ENCODE data around the gene TRNT1.

Gene TRNT1

DNA sequence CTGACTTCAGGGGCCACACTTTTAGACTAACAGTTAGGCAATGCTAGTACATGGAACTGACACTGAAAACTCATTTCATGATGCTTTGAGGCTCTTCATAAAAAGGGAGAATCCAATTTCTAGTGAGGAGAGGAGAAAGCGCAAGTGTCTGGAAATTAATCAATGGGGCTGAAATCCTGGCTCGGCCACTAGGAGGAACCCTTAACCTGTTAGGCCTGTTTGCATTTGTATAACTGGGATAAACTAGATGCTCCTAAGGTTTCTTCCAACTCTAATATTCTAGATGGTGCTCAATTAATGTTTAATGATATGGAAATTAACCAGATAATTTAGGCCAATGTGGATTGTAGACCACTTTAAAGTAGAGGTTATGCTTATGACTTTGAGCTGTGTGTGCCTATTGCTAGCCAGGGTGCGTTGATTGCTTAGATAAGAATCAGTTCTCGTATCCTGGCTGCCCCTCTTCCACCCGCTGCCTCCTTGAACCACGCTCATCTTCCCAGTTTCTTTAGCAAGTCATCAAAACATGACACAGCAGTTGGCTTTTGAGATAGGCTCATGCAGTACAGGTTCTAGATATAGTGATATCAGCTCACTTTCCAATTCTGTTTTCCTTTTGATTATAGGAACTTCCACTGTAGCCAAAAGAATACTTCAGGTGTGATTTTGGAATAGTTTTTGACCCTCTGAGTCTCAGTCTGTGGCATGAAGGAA is 69.6 kb downstream of the TRNT1 start:
- Mint-ChIP-seq H3K36me3 (ENCODE audit: low read depth) (no peaks in the 10 kb centered on the region), H3K27ac (no peak overlapping the region), H3K27me3 (ENCODE audit: low read depth, poor library complexity) (peaks cover 22% of the 10 kb centered on the region), H3K4me3 (no peak overlapping the region), H3K9me3 (no peaks in the 10 kb centered on the region), H3K4me1 (peaks cover under 1% of the 10 kb centered on the region)
- DNase-seq: peak; percentile 26
- TF ChIP-seq, protein P1, sequence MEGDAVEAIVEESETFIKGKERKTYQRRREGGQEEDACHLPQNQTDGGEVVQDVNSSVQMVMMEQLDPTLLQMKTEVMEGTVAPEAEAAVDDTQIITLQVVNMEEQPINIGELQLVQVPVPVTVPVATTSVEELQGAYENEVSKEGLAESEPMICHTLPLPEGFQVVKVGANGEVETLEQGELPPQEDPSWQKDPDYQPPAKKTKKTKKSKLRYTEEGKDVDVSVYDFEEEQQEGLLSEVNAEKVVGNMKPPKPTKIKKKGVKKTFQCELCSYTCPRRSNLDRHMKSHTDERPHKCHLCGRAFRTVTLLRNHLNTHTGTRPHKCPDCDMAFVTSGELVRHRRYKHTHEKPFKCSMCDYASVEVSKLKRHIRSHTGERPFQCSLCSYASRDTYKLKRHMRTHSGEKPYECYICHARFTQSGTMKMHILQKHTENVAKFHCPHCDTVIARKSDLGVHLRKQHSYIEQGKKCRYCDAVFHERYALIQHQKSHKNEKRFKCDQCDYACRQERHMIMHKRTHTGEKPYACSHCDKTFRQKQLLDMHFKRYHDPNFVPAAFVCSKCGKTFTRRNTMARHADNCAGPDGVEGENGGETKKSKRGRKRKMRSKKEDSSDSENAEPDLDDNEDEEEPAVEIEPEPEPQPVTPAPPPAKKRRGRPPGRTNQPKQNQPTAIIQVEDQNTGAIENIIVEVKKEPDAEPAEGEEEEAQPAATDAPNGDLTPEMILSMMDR (IDR thresholded peaks at IDR 0.05): peak; percentile 71

All from nephron progenitor cell (in vitro differentiated cells).